Stimulated activated CD4-positive, alpha-beta T cell treated with anti-CD3 and anti-CD28 coated beads, Interleukin-4, amount 100 ng/mL, for 48 hours (primary cell): ENCODE measurements around the gene IRAK4.

Source experiments
- DNase-seq, 2 donors: peaks; one replicate each; pipeline ENCODE4 v3.0.0-alpha.2; 2020; ENCODE audit warnings: low read depth in 2 of 2

Gene IRAK4

DNA sequence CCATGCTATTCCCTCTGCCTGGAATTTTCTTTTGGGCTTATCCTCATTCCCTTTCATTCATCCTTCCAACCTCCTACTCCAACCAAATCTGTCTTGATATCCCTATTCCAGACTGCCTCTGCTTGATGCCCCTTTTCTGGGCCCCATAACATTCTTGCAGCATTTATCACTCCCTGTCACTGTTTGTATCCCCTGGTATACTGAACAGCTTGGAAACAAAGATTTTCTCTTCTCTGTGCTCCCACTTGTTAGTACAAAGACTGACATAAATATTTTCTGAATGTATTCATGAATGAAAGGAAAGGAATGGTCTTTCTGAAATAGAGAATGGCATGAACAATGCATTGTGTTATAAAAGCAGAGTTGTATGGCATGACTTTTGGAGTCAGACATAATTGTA, 7.5 kb downstream of the IRAK4 start:
- DNase-seq: no peak

DNA sequence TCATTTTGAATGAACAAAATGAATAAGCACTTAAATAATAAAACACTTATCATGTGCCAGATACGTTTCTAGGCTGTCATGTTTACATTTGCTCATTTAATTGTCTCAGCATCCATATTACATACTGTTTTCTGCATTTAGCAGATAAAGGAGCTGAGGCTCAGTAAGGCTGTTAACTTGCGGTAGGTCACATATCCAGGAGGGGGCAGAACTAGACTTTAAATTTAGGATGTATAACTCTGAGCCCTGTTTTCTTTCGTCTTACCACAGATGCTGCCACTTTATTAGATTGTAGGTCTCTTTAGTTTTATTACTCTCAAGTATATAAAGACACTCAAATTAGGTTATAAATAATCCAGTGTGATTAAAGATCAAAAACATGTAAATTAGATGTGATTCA, 17.7 kb downstream of the IRAK4 start:
- DNase-seq: no peak

DNA sequence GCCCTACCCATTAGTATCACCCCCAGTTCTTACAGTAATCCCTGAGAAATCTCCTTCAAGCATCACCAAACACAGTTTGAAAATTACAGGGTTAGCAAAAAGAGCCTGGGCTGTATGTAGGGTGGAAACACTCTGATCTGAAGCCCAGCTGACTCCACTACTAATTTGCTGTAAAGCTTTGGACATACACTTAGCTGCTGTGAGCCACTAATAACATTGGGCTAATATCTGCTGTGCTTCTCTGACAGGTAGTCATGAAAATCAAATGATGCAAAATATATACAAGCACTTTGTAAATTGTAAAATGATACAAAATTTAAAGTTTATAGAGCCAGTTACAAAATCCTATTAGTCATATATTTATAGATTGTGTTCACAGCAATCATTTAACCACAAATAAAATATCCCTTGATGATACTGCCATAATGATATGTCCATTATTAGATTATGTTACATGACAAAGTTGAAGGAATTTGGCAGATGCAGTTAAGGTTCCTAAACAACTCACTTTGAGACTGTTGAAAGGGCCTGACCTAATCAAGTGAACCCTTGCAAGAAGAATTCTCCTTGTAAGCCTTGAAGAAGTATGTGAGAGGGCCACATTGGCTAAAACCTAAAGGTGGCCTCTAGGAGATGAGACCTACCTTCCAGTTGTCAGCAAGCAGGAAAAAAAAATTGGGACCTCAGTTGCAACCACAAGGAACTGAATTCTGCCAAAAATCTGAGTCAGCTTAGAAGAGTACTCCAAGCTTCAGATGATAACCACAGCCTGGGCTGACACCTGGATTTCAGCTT, 28.3 kb downstream of the IRAK4 start:
- no peak for DNase-seq

GRCh38 chr12:43789941-43790340, 31.2 kb downstream of the IRAK4 start:
- no peak for DNase-seq

- DNase-seq: no peak
Measured at GRCh38 chr12:43795716-43796280, 37.0 kb downstream of the IRAK4 start.

DNA sequence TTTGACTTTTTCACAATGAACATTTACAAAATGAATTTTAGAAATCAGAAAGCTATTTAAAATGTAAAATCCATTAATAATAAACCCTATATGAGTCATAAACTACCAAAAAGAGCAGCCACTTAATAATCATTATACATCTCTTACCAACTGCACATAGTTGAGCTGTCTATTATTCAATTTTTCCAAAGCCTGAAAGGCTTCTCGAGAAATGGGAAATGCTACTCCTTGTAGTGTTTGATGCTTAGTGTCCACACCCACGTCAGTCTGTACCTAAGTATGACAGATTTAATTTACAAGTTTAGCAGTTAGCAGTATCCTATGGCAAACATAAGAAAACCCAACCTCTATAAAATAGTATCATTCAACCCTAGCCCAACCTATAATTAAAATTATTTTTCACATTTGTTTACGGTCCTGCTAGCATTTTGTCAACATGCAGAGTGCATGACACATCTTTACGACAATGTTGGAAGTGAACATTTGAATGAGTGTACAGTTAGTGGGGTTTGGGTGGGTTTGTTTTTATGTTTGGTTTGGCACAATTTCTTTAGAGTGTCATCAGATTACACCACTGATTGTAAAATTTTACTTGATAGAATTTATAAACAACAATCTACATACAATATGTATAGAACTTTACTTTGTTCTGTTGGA, 38.9 kb downstream of the IRAK4 start:
- DNase-seq: no peak

- no peak for DNase-seq
Measured at GRCh38 chr12:43805149-43805859, 46.6 kb downstream of the IRAK4 start.

- DNase-seq: peak; percentile 80 to 83
Measured at GRCh38 chr12:43805860-43806736, 47.3 kb downstream of the IRAK4 start, which contains the start of gene TWF1. Gene TWF1 (minus strand): TSS chr12:43806317. CDS start chr12:43806245, 72 bp downstream.

DNA sequence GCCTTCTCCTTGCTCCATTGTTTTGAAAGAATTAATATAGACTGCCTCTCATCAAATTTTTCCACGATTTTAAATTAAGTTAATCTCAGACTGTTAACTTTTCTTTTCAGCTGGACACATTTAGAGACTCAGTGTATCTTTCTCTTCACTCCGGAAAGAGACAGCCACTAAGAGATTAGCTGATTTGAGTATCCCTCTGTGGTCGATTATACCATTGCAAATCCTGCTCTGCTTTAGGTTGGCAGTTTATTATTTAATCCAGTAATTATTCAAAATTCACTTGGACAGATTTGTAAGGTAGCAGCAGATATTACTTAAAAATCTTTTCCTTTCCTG, 48.0 kb downstream of the IRAK4 start:
- no peak for DNase-seq

- no peak for DNase-seq
Measured at GRCh38 chr12:43807386-43807785, 48.6 kb downstream of the IRAK4 start.

DNA sequence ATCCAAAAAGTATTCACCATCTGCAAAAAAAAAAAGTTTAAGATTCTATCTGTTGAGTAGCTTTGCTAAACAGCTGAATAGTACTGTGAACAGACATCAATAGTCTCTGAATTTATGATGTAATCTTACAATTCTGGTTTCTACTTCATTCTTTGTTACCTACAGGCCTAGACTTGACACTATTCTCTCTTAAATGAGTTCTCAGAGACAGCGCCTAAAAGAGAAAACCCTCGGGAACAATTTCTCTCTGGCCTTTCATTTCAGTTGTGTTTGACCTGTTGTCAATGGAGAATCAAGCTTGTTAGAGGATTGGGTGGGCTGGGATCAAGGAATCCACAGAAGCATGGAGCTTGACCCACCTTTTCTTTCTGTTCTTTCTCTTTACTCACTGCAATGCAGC, 53.3 kb downstream of the IRAK4 start:
- no peak for DNase-seq

DNA sequence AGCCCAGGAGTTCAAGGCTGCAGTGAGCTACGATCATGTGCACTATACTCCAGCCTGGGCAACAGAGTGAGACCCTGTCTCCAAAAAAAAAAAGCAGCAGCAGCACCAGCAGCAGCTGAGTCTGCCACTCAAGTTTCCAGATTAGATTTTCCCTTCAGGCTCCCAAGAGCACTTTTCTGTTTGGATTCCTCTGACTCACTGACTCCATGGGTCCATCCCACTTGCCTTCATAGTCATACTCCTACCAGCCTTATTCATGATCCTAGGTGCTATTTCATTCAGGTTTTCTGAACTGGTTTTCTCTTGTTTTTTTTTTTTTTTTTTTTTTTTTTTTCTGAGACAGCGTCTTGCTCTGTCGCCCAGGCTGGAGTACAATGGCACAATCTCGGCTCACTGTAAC, 54.2 kb downstream of the IRAK4 start:
- DNase-seq: no peak

GRCh38 chr12:43815416-43815815, 56.7 kb downstream of the IRAK4 start:
- no peak for DNase-seq

DNA sequence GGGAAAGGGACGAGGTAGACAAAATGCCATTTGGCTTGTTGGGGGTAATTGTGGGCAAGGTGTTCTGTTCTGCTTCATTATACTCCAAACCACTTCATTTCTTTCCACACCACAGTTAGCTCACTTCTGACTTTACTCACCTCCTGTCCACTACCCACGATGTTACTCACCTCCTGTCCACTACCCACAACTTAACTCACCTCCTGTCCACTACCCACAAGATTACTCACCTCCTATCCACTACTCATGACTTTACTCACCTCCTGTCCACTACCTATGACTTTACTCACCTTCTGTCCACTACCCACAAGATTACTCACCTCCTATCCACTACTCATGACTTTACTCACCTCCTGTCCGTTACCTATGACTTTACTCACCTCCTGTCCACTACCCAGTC, 57.4 kb downstream of the IRAK4 start:
- DNase-seq: no peak

DNA sequence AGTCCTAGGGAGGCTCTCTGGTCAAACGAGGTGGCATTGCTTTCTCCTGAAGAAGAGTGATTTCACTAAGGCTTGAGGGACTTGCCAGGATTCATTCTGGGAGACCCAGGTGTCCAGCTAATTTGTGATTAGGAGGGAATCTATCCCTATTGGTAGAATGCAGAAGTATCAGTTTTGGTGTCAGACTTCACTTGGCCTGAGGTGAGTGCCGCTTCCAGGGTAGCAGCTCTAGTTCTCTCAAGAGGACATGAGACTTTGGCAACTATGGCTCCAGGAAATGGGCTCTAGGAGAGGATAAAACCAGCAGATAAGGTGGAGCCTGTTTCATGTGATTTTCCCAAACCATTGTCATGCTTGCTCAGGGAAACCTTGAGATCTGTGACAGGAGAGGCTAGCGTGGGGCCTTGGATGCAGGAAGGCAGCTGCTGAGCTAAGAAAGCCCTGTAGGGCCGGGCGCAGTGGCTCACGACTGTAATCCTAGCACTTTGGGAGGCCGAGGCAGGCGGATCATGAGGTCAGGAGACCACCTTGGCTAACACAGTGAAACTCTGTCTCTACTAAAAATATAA, 65.5 kb downstream of the IRAK4 start:
- no peak for DNase-seq

DNA sequence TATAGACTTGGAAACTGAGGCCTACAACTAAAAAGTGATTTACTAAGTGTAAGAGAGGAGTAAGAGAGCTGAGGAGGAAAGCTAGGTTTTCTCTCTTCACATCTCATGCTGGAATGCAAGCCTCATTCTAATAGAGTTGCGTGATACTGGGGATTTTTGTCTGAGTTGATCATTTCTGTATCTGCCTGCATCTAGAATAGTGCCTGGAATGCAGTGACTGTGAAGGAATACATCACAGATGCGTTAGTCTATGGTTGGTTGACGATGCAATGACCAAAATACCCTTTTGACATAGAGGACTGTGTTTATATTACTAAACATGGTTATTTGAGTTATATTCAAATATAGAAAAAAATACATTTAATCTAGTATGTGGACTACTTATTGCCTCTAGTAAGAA, 67.9 kb downstream of the IRAK4 start:
- DNase-seq: no peak

- DNase-seq: no peak
Measured at GRCh38 chr12:43827093-43827492, 68.3 kb downstream of the IRAK4 start.

GRCh38 chr12:43832463-43833168, 73.9 kb downstream of the IRAK4 start:
- DNase-seq: no peak

GRCh38 chr12:43835264-43835655, 76.5 kb downstream of the IRAK4 start:
- DNase-seq: peak in 1 of 2 donors; percentile 1

DNA sequence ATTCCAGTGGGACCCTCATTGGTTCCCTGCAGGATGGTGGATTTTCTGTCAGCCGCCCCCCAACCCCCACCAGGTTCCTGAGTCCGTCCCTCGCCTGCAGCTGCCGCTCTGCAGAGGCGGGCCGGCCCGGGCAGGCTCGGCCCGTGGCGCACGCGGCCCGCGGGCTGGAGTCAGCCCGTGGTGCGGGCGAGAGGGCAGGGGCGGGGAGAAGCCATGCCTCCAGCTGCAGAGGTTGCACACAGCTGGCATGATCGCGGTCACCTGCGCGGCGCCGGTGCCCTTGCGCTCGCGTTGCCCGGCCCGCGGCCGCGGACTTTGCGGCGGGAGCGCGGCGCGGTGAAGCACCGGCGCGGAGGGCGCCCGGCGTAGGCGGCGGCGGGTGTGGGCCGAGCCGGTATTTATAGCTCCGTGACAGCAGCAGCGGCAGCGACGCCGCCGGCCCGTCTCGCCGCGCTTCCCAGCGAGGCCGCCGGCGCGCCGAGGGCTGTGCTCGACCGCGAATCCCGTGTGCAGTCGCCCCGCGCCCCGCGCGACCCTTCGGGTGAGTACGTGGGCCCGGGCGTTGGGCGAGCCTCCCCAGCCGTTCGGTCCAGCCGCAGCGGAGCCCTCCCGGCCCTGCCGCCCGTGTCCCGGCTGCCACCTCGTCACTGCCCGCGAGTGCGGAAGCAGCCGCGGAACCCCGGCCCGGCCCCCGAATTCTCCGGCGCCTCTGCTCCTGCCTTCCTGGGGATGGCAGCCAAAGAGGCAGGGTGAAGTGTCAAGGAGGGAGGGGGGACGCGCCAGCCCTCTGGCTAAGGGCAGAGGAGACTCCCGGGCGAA, 77.1 kb downstream of the IRAK4 start, which contains the start of gene TMEM117:
Gene TMEM117, plus strand, starts transcription at position 426 of the 819 bp plus-strand sequence.
- peak; percentile 35 to 37 for DNase-seq
